Stimulated activated CD4-positive, alpha-beta T cell treated with anti-CD3 and anti-CD28 coated beads, TNF-alpha, amount 100 ng/mL, for 4 hours (primary cell): ENCODE results near the gene C1QL1.

ENCODE experiments used
- DNase-seq, 3 experiments: peaks; one replicate each; pipeline ENCODE4 v3.0.0-alpha.2; 2020; ENCODE audit warnings: low read depth in 3 of 3

C1QL1 gene

DNA sequence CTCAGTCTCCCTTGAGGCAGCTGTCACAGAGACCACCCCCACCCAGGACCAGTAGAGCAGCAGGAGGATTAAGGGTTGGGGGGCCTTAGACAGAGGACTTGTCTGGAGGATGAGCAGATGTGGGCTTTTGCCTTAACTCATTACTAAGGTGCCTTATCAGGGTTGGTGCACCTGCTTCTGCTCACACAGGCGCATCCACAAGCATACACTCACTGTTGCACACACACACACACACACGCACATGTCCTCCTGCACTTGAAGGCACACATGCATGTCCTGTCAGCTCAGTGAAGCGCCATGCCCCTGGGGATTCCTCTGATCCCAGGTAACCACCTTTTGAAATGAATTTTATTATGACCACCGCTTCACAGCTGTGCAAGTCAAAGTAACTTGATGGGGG, 54.0 kb downstream of the C1QL1 start:
- DNase-seq = no peak

DNA sequence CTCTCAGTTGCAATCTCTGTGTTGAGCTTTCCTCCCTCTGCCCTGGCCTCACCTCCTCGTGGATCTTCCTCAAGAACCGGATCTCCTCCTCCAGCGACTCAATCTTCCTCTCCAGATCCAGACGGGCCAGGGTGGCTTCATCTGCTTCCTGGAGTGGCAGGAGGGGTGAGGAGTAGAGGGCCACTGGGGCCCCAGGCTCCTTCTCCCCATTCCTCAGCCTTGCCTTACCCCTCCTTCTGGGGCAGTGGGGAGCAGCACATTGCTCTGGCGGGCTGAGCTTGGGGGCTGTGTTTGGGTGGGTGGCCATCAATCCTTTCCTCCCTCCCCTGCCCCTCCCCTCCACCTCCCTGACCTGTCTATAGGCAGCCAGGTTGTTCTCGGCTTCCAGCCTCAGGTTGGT, 54.4 kb downstream of the C1QL1 start:
- DNase-seq = no peak

DNA sequence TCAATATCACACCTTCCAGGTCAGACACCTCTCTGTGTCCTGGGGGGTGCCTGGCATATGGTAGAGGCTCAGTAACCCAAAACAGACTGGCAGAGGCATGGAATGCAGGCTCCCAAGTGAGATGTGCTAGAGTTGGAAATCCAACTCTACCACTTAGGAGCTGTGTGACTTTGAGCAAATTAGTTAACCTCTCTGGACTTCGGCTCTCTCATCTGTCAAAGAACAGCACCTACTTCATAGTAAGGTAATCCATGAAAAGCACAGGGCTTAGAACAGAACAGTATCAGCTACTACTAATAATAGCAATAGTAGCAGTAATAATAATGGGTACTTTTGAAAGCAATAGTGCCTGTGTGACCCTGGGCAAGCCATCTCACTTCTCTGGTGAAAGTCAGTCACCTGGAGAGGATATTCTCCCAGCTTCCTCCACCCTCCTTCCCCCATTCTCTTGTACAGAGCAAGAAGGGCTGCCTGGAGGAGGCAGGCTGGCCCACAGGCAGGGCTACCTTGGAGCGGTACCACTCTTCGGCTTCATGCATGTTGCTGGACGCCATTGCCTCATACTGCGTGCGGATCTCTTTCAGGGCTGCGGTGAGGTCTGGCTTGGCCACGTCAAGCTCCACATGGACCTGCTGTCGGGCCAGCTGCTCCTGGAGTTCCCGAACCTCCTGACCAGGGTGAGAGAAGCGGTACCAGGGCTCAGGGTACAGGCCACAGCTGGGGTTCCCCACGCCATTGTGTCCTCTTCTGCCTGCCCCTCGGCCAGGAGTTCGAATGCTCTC, 55.1 kb downstream of the C1QL1 start:
- no peak for DNase-seq

DNA sequence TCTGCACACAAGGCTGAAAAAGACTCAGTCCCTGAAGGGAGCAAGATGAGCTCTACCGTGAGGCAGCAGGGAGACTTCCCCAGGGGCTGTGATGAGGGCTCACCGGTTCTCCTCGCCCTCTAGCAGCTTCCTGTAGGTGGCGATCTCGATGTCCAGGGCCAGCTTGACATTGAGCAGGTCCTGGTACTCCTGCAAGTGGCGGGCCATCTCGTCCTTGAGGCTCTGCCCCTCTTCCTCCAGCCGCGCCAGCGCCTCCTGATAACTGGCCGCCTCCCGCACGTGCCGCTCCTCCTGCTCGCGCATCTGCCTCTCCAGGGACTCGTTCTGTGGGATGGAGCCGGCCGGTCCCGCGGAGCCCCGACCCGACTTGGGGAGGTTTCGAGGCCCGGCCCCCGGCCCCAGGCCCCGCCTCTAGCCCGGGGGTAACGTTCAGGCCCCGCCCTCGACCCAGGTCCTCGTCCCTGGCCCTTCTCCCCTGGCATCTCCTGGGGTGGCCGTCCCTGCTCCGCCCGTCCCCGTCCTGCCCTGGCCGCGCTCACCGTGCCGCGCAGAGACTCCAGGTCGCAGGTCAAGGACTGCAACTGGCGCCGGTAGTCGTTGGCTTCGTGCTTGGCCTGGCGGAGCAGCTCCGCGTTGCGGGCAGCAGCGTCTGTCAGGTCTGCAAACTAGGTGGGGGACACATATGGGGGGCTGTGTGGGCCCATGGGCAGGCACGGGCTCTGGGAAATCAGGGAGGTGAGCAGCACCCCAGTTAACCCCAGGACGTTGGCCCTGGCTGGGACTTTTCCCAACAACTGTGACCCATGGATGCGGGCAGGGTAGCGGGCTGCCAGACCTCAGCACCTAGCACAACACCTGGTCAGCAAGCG, 56.7 kb downstream of the C1QL1 start:
- peak in 2 of 3 experiments; percentile 30 to 34 for DNase-seq

DNA sequence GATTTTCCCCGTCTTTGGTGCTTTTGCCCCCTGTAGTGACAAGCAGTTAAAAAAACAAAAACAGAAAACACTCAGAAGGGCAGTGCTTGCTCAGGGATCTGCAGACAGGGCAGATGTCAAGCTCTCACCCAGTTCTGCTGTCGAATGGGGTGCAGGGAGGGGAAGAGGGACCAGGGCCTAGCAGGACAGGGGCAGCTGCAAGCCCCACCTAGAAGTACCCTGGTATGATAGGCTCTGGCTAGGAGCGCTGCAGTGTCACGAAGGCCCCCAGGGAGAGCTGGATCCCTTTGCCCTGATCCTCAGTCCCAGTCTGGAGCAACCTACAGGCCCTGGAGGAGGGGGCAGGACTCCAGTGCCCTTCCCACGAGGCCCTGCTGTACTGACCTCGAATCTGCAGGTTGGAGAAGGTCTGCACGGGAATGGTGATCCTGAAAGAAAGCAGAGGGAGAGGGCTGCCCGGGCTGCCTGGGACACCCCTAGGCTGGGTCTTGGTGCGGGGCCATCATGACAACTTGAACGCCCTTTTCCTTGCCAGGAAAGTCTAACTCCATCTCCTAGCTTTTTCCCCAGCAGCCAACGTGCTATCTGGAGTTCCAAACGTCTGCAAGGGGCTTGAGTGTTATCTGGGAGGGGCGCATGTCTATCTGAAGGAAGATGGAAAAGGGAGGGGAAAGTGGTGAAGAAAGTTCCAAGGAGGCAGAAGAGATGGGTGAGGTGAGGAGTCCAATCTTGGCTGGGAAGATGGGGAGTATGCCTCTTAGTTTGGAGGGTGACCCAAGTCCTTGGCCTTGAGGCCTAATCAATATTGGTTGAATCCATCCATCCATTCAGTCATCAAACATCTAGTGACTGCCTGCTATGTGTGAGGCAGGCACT, 57.6 kb downstream of the C1QL1 start:
- DNase-seq = no peak
